ENCODE data around the gene MYO9A.

The MYO9A gene

DNA sequence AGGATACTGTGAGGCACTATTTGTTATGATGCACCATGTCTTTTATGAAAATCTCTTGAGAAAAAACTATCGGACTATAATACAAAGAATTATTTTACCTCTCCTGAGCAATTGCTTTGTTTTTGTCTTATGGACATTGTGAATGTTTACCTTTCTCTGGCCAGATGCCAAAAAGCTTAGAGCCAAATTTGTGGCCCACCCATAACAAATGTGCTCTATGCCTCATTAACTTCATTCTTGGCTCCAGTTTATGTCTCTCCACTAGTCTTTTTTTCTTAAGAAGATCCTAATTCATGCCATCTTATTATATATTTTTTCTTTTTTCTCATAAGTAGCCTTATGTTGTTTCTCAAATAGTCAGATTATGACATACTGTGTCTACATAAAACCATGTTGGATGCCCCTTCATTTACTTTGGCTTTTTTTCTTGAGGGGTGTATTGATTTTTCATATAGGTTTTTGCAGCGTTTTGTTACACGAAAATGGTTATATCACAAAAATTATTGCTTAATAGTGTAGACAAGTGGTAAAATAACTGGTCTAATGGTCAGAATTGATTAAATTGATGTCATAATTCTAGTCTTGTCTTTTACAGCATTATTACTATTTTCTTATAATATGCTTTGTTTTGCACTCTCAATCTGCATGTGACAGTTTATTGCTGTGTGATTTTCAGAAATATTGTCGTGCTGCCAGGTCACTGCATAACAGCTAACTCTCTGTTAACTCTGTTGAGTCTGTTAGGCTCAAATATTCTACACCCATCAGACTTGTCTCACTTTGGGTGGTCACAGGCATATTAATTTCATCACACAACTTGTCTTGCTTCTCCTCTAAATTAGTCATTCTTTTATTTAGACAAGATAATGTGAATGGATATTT, 18.5 kb upstream of the MYO9A start:
- peaks cover 11% of the 10 kb centered on the region for H3K36me3 ChIP-seq (ENCODE audit: control insufficient read depth, insufficient read depth, low read length, severe bottlenecking)
- no peaks in the 10 kb centered on the region for H3K27me3 ChIP-seq (replicated peaks; ENCODE audit: control insufficient read depth, insufficient read depth, low read length)
- H3K9ac ChIP-seq (ENCODE audit: low read length): no peak overlapping the region
- no peaks in the 10 kb centered on the region for H3K4me1 ChIP-seq (ENCODE audit: control insufficient read depth, insufficient read depth, low read length)
- no peaks in the 10 kb centered on the region for H3K9me3 ChIP-seq (ENCODE audit: control insufficient read depth, low read length)
- H3K4me3 ChIP-seq (ENCODE audit: low read length): no peak overlapping the region
- DNase-seq (ENCODE audit: low read depth): no peak

DNA sequence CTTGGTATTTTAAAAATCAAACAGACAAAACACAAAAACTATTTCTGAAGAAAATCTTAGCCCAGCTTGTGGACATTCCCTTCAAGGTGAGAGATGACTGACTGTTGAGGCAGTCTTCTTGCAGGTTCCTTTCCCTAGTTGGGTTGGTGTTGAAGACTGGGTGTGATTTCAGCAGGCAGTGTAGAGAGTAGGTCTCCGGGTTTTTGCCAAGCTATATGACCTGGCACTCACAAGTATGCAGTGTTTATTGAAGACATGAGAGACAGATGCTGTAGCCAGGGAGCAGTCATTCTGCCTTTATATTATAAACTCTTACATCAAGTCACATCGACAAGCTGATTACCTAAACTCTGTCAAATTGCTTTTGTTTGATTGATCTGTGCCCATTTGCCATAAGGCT, 17.8 kb upstream of the MYO9A start:
- Histone ChIP-seq H3K9ac (ENCODE audit: low read length) (no peak overlapping the region), H3K27me3 (replicated peaks; ENCODE audit: control insufficient read depth, insufficient read depth, low read length) (no peaks in the 10 kb centered on the region), H3K9me3 (ENCODE audit: control insufficient read depth, low read length) (no peaks in the 10 kb centered on the region), H3K36me3 (ENCODE audit: control insufficient read depth, insufficient read depth, low read length, severe bottlenecking) (peaks cover 11% of the 10 kb centered on the region), H3K4me3 (ENCODE audit: low read length) (no peak overlapping the region), H3K4me1 (ENCODE audit: control insufficient read depth, insufficient read depth, low read length) (no peaks in the 10 kb centered on the region)
- DNase-seq (ENCODE audit: low read depth): peak; percentile 35

DNA sequence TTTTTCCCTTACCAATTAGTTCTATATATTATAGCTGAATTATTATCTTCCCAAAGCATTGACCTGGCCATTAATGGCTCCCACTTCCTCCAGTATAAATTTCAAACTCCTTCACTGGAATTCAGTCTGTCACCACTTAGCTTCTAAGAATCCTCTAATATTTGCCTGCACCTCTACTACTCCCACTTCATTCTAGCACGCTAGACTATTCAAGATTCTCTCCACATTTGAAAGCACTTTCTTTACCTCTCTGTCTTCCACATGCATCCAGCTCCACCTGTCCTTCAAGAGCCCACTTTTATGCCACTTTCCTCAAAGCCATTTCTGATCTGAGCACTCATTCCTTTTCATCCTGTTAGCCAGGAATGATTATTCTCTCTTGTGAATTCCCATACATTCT, 15.3 kb upstream of the MYO9A start:
- no peak for DNase-seq (ENCODE audit: low read depth)
- Histone ChIP-seq H3K4me3 (ENCODE audit: low read length) (no peak overlapping the region), H3K36me3 (ENCODE audit: control insufficient read depth, insufficient read depth, low read length, severe bottlenecking) (no peaks in the 10 kb centered on the region), H3K9me3 (ENCODE audit: control insufficient read depth, low read length) (no peaks in the 10 kb centered on the region), H3K4me1 (ENCODE audit: control insufficient read depth, insufficient read depth, low read length) (no peaks in the 10 kb centered on the region), H3K9ac (ENCODE audit: low read length) (no peak overlapping the region), H3K27me3 (replicated peaks; ENCODE audit: control insufficient read depth, insufficient read depth, low read length) (no peaks in the 10 kb centered on the region)

DNA sequence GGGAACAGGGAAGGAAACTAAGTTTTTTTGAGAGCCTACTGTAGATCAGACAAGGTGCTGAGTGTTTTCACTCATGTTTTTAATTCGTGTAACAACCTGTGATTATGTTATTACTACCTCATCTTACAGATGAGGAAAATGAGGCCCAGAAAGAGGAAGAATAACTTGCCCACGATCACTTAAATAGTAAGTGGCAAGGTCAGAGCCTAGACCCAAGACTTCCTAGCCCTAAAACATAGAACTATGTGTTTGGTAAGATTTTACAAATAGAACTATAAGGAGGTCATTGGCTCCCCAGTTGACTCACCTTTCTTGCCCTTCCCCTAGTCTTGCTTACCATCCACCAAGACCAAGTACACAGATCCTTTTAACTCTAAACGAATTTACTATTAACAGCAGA, 14.0 kb upstream of the MYO9A start:
- no peaks in the 10 kb centered on the region for H3K27me3 ChIP-seq (replicated peaks; ENCODE audit: control insufficient read depth, insufficient read depth, low read length)

DNA sequence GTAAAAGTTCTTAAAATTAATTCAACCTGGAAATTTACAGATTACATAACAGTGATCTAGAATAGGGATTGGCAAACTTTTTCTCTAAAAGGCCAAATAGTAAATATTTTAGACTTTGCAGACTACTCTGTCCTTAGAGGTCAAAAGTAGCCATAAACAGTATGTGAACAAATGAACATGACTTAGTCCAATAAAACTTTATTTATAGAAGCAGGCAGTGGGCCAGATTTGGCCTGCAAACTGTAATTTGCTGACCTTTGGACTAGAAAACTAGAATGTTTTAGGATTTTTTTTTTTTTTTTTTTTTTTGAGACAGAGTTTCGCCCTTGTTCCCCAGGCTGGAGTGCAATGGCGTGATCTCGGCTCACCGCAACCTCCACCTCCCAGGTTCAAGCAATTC, 12.3 kb upstream of the MYO9A start:
- DNase-seq (ENCODE audit: low read depth): no peak
- H3K9ac ChIP-seq (ENCODE audit: low read length): no peak overlapping the region
- H3K36me3 ChIP-seq (ENCODE audit: control insufficient read depth, insufficient read depth, low read length, severe bottlenecking): no peaks in the 10 kb centered on the region
- no peaks in the 10 kb centered on the region for H3K27me3 ChIP-seq (replicated peaks; ENCODE audit: control insufficient read depth, insufficient read depth, low read length)
- no peak overlapping the region for H3K4me3 ChIP-seq (ENCODE audit: low read length)
- no peaks in the 10 kb centered on the region for H3K9me3 ChIP-seq (ENCODE audit: control insufficient read depth, low read length)
- no peaks in the 10 kb centered on the region for H3K4me1 ChIP-seq (ENCODE audit: control insufficient read depth, insufficient read depth, low read length)

More for the DNA sequence above, 14.0 kb upstream of the MYO9A start:
- Histone ChIP-seq H3K4me1 (ENCODE audit: control insufficient read depth, insufficient read depth, low read length) (no peaks in the 10 kb centered on the region), H3K36me3 (ENCODE audit: control insufficient read depth, insufficient read depth, low read length, severe bottlenecking) (no peaks in the 10 kb centered on the region), H3K4me3 (ENCODE audit: low read length) (no peak overlapping the region), H3K9me3 (ENCODE audit: control insufficient read depth, low read length) (no peaks in the 10 kb centered on the region), H3K9ac (ENCODE audit: low read length) (no peak overlapping the region)
- no peak for DNase-seq (ENCODE audit: low read depth)

DNA sequence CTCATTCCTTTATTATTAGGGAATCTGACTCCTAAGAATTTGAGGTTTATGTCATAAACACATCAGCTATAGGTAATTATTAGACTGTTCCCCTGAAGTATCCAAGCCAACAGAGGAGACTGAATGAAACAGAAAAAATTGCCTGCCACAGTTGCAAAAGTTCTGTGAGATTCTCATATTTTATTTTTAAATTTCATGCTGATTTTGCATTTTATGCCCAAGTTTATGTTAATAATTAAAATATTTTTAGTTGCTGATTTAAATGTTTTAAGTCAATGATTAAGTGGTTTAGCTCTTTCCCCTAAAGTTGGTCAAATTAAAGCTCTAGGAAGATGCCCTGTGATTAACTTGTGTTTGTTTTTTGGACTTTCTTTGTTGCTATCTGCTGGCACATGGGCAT, 10.4 kb upstream of the MYO9A start:
- no peaks in the 10 kb centered on the region for H3K9me3 ChIP-seq (ENCODE audit: control insufficient read depth, low read length)
- H3K36me3 ChIP-seq (ENCODE audit: control insufficient read depth, insufficient read depth, low read length, severe bottlenecking): no peaks in the 10 kb centered on the region
- DNase-seq (ENCODE audit: low read depth): no peak
- no peaks in the 10 kb centered on the region for H3K27me3 ChIP-seq (replicated peaks; ENCODE audit: control insufficient read depth, insufficient read depth, low read length)
- H3K4me1 ChIP-seq (ENCODE audit: control insufficient read depth, insufficient read depth, low read length): no peaks in the 10 kb centered on the region
- no peak overlapping the region for H3K9ac ChIP-seq (ENCODE audit: low read length)
- no peak overlapping the region for H3K4me3 ChIP-seq (ENCODE audit: low read length)

DNA sequence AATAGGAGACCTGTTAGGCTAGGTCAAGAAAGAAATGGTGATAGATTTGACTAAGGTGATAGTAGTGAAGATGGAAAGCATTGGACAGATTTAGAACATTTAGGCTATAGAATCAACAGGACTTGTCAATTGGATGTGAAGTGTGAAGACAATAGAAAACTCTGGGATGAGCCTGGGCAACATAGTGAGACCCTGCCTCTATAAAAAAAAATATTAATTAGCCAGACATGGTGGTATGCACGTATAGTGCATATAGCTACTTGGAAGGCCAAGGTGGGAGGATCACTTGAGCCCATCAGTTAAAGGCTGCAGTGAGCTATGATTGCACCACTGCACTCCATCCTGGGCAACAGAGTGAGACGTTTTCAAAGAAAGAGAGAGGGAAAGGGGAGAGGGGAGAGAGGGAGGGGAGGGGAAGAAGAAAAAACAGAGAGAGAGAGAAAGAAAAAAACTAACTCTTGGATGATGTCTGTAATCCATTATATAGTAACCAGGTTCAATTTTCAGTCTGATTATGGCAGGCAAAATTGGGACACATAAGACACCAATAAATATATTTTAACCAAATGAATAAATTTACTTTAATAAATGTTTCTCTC, 9.9 kb upstream of the MYO9A start:
- H3K36me3 ChIP-seq (ENCODE audit: control insufficient read depth, insufficient read depth, low read length, severe bottlenecking): no peaks in the 10 kb centered on the region
- DNase-seq (ENCODE audit: low read depth): no peak
- H3K4me3 ChIP-seq (ENCODE audit: low read length): no peak overlapping the region
- no peaks in the 10 kb centered on the region for H3K27me3 ChIP-seq (replicated peaks; ENCODE audit: control insufficient read depth, insufficient read depth, low read length)
- H3K9ac ChIP-seq (ENCODE audit: low read length): no peak overlapping the region
- no peaks in the 10 kb centered on the region for H3K4me1 ChIP-seq (ENCODE audit: control insufficient read depth, insufficient read depth, low read length)
- H3K9me3 ChIP-seq (ENCODE audit: control insufficient read depth, low read length): no peaks in the 10 kb centered on the region

DNA sequence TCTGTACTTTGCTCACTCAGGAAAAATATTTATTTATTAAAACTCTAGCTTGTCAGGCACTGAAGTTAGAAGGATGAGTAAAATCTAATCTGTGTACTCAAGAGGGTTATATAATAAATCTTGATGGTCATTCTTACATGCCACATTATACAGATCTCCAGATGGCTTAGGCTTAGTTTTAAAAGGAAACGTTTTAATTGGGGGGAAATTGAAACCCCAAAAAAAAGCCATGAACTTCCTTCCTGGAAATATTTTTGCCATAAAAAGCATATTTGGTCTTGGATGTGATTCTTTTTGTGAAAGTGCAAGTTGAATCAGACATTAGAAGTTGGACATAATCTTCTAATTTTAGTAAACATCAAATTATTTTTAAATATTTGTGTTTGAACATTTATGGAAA, 6.3 kb upstream of the MYO9A start:
- Histone ChIP-seq H3K27me3 (replicated peaks; ENCODE audit: control insufficient read depth, insufficient read depth, low read length) (no peaks in the 10 kb centered on the region), H3K36me3 (ENCODE audit: control insufficient read depth, insufficient read depth, low read length, severe bottlenecking) (no peaks in the 10 kb centered on the region), H3K9me3 (ENCODE audit: control insufficient read depth, low read length) (no peaks in the 10 kb centered on the region)

DNA sequence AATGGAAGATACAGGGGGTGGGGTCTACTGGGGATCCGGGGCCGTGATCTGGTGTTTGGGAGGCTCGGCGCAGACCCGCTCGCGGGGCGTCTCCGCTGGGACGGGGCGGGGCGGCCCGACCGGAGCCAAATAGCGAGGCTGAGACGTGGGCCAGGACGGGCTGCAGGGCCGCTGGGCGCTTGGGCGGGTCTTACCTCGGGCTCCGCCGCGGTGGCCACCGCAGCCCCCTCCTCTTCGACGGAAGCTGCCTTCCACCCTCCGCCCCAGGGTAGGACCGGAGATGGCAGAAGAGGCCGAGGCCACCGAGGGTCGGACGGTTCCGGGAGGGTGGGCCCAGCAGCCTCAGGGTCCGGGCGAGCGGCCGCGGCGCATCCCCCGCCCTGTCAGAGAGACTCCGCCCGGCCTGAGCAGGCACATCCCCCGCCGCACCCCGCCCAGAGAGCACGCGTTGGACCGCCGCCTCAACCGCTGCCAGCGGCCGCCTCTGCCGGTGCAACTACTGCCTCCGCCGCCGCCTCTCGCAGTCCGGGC, 399 bp downstream of the MYO9A start:
- H3K27me3 ChIP-seq (replicated peaks; ENCODE audit: control insufficient read depth, insufficient read depth, low read length): no peaks in the 10 kb centered on the region
- no peaks in the 10 kb centered on the region for H3K36me3 ChIP-seq (ENCODE audit: control insufficient read depth, insufficient read depth, low read length, severe bottlenecking)
- H3K4me1 ChIP-seq (ENCODE audit: control insufficient read depth, insufficient read depth, low read length): peaks cover 21% of the 10 kb centered on the region
- H3K4me3 ChIP-seq (ENCODE audit: low read length): peak overlapping the region; percentile 88
- H3K9me3 ChIP-seq (ENCODE audit: control insufficient read depth, low read length): no peaks in the 10 kb centered on the region
- H3K9ac ChIP-seq (ENCODE audit: low read length): peak overlapping the region; percentile 99
- peak; percentile 94 for DNase-seq (ENCODE audit: low read depth)

More for the DNA sequence above, 6.3 kb upstream of the MYO9A start:
- no peak overlapping the region for H3K4me3 ChIP-seq (ENCODE audit: low read length)
- no peak overlapping the region for H3K9ac ChIP-seq (ENCODE audit: low read length)
- DNase-seq (ENCODE audit: low read depth): no peak
- H3K4me1 ChIP-seq (ENCODE audit: control insufficient read depth, insufficient read depth, low read length): no peaks in the 10 kb centered on the region

DNA sequence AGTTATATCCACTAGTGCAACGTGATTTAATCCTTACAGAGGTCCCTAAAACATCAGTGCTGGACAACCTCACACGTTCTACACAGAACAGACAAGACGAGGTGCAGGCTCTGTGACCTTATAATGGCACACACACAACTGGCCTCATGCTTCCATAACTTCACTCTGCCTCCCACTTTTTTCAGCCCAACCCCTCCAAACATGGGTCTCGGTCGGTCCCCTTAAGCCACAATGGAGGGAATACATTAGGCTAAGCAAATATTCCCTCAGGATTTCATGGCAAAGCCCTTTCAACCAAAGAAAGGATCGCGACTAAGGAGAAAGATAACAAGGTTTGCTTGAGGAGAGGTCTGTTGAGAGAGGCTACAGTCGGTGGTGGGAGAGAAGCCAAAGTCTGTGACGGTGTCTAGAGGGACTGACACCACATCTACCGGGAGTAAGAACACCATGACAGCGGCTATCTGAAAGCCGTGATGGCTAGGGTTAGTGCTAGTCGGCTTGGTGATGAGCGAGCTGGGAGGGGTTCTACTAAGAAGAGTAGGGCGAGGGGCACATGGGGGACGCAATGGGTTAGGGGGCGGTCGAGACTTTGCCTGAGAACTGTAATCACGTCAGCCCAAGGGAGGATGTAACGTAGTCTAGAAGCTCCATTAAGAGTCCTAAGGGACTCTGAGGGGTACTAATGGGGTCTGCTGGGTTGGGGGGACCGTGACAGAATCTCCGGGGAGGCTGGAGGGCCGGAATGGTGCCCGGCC, 1.0 kb downstream of the MYO9A start:
- H3K9me3 ChIP-seq (ENCODE audit: control insufficient read depth, low read length): no peaks in the 10 kb centered on the region
- peak overlapping the region; percentile 99 for H3K9ac ChIP-seq (ENCODE audit: low read length)
- peaks cover 28% of the 10 kb centered on the region for H3K4me1 ChIP-seq (ENCODE audit: control insufficient read depth, insufficient read depth, low read length)
- no peaks in the 10 kb centered on the region for H3K36me3 ChIP-seq (ENCODE audit: control insufficient read depth, insufficient read depth, low read length, severe bottlenecking)
- peak; percentile 70 for DNase-seq (ENCODE audit: low read depth)
- peak overlapping the region; percentile 88 for H3K4me3 ChIP-seq (ENCODE audit: low read length)
- H3K27me3 ChIP-seq (replicated peaks; ENCODE audit: control insufficient read depth, insufficient read depth, low read length): no peaks in the 10 kb centered on the region
